ENCODE data around the gene C6orf132. TPM values are rescaled to one million over a fixed set of nuclear protein-coding genes. Genes with fewer than 3 reads are reported as not detected.
A peak's percentile ranks its signal among the peaks of the same experiment; 100 is the strongest.
"Not testable (repeated sequence)": the region's sequence is repeated elsewhere in the genome, so short reads cannot be mapped to it uniquely, and the experiment has no call there.

The C6orf132 gene
- total RNA-seq, 1 donor from 2014 or later = 13.5 TPM

DNA sequence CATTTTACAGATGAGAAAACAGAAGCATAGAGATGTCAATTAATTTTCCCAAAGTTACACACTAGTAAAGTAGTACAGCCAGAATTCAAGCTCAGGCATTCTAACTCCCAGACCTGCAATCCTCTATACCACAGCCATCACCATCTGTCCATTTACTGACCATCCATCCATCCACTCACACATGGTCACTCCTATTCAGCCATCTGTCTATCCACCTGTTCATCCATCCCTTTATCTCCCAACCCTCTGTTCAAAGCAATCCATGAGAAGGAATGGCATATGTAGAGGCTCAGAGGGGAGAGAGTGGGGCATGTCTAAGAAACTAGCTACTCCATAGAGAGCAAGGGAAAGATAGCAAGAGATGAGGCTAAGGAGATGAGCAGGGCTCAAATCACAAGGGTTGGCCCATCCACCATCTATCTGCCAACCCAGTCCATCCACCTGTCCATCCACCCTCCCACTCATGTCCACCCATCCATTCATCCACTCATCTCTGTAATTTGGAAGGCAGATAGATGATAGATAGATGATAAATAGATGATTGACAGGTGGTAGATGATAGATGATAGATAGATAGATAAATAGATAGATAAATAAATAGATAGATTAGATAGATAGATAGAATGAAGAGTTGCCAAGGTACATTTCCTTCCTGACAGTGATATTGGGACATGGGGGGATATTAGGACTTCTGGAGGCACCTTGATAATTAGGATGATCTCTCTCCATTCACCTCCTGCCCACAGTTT is 12.2 kb upstream of the C6orf132 start:
- H3K9me3 ChIP-seq = no peaks in the 10 kb centered on the region
- DNase-seq = no peak

DNA sequence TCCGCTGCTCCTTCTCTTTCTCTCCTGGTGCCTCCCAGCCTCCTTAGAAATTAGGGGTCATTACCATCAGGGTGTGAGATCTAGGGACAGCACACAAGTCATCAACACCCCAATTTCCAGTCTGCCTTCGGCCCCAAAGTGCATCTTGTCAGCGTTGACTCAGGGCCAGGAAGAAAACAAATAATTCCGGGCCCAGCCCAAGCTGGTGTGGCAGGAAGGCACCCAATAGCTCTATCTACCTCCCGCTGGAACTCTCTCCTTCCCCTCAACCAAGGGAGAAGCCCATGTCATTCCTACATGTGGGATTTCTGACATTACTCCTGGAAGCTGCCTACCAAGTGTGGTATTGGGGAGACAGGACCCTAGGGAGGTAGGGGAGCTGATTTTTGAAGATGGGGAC is 11.5 kb upstream of the C6orf132 start:
- no peak overlapping the region for H3K27ac ChIP-seq
- no peaks in the 10 kb centered on the region for H3K4me1 ChIP-seq
- DNase-seq (no peak), ATAC-seq (no peak)
- no peak overlapping the region for H3K4me3 ChIP-seq
- intact Hi-C loops (cut with DNase I) = no loop called here
- H3K9me3 ChIP-seq = no peaks in the 10 kb centered on the region
- H3K36me3 ChIP-seq = no peaks in the 10 kb centered on the region
- H3K27me3 ChIP-seq (ENCODE audit: low read depth) = no peaks in the 10 kb centered on the region
- TF ChIP-seq, protein P1, sequence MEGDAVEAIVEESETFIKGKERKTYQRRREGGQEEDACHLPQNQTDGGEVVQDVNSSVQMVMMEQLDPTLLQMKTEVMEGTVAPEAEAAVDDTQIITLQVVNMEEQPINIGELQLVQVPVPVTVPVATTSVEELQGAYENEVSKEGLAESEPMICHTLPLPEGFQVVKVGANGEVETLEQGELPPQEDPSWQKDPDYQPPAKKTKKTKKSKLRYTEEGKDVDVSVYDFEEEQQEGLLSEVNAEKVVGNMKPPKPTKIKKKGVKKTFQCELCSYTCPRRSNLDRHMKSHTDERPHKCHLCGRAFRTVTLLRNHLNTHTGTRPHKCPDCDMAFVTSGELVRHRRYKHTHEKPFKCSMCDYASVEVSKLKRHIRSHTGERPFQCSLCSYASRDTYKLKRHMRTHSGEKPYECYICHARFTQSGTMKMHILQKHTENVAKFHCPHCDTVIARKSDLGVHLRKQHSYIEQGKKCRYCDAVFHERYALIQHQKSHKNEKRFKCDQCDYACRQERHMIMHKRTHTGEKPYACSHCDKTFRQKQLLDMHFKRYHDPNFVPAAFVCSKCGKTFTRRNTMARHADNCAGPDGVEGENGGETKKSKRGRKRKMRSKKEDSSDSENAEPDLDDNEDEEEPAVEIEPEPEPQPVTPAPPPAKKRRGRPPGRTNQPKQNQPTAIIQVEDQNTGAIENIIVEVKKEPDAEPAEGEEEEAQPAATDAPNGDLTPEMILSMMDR (IDR thresholded peaks at IDR 0.05) = no peak

More for the DNA sequence above, 12.2 kb upstream of the C6orf132 start:
- intact Hi-C loops (cut with DNase I) = no loop called here
- Histone ChIP-seq H3K36me3 (no peaks in the 10 kb centered on the region), H3K27me3 (ENCODE audit: low read depth) (no peaks in the 10 kb centered on the region), H3K4me3 (no peak overlapping the region), H3K27ac (no peak overlapping the region), H3K4me1 (no peaks in the 10 kb centered on the region)
- ATAC-seq = no peak
- TF ChIP-seq, protein P1 (IDR thresholded peaks at IDR 0.05) = no peak

DNA sequence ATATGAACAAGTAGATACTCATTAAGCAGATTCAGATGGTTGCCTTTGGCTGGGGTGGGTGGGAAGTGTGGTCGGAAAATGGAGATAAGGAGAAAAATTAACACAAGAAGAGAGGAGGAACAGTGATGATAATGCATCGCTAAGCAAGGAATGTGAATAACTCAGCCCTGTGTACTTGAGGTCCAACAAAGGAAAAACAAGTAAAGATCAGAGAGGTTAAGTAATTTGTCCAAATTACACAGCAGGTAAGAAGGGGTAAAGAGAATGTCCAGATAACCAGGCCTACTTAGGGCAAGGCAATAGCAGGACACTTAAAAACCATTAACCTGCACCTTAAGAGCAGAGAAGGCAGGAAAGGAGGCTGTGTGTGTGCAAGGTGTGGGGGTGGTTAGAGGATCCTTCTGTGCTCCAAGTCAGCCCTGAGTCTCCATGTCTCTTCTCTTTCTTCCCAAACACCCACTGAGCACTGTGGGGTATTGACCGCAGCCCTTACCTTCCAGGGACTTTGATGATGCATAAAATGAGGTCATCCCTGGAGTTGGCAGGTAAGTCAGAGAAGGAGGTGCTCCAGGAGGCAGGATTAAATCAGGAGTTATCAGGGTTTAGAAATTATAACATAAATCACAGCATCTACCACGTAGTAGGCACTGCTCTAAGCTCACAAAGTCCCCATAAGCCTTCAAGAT is 10.3 kb upstream of the C6orf132 start:
- intact Hi-C loops (cut with DNase I); DNase-seq; H3K27me3 ChIP-seq (ENCODE audit: low read depth); H3K4me1 ChIP-seq; H3K9me3 ChIP-seq; H3K27ac ChIP-seq; H3K4me3 ChIP-seq; H3K36me3 ChIP-seq; ATAC-seq: not testable (repeated sequence)

DNA sequence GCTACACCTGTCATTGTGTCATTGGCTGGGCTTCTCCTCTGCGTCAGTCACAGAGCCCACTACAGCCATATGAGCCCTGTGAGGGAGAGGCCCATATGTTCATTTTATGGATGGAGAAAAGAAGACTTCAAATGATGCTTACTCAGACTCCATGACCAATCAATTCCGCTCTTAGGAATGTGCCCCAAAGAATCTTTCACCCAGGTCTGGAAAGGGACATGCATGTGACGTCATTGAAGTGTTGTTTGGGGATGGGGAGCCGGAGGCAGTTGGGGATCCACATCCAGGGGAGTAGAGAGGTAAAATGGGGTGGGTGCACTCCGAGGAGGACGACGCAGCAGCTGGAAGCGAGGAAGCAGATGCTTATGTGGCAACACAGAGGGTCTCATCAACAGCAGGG is 9.6 kb upstream of the C6orf132 start:
- intact Hi-C loops (cut with DNase I) = no loop called here
- no peak overlapping the region for H3K27ac ChIP-seq
- TF ChIP-seq, protein P1 (IDR thresholded peaks at IDR 0.05) = no peak
- H3K4me3 ChIP-seq = no peak overlapping the region
- H3K36me3 ChIP-seq = no peaks in the 10 kb centered on the region
- ATAC-seq (no peak), DNase-seq (no peak)
- H3K4me1 ChIP-seq = no peaks in the 10 kb centered on the region
- no peaks in the 10 kb centered on the region for H3K27me3 ChIP-seq (ENCODE audit: low read depth)
- H3K9me3 ChIP-seq = no peaks in the 10 kb centered on the region

DNA sequence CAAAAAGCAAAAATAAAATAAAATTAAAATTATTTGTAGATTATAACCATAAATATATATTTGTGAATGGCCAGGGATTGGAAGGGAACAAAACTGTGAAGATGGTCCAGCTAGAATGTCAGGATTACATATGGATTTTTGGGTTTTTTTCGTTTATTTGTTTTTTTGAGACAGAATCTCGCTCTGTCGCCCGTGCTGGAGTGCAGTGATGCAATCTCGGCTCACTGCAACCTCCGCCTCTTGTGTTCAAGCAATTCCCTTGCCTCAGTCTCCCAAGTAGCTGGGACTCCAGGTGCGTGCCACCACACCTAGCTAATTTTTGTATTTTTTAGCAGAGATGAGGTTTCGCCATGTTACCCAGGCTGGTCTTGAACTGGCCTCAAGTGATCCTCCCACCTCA is 7.8 kb upstream of the C6orf132 start:
- Histone ChIP-seq H3K36me3 (no peaks in the 10 kb centered on the region), H3K4me1 (no peaks in the 10 kb centered on the region), H3K27me3 (ENCODE audit: low read depth) (no peaks in the 10 kb centered on the region), H3K27ac (no peak overlapping the region), H3K9me3 (no peaks in the 10 kb centered on the region), H3K4me3 (no peak overlapping the region)
- intact Hi-C loops (cut with DNase I) = no loop called here
- ATAC-seq (no peak), DNase-seq (no peak)
- TF ChIP-seq, protein P1 (IDR thresholded peaks at IDR 0.05) = no peak

DNA sequence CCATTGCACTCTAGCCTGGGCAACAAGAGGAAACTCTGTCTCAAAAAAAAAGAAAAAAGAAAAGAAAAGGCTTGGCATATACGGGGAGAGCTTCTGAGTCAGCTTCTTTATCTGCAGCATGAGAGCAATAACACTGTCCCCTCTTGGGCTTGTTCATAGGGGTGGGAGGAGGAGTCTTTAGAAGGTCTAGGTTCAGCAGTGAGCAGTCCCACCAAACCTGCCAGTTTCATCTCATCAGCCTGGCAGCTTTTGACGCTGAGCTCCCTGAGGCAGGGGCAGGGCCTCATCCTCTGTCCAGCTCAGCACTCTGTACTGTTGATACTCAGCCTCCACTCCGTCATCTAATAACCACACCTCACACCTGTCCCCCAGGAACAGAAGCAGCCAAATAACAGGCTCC is 5.6 kb upstream of the C6orf132 start:
- peaks cover 2% of the 10 kb centered on the region for H3K4me1 ChIP-seq
- DNase-seq (no peak), ATAC-seq (peak in 1 of 2 donors; percentile 13)
- no peak overlapping the region for H3K27ac ChIP-seq
- no peak overlapping the region for H3K4me3 ChIP-seq
- H3K36me3 ChIP-seq = no peaks in the 10 kb centered on the region
- TF ChIP-seq, protein P1 (IDR thresholded peaks at IDR 0.05) = no peak
- H3K9me3 ChIP-seq = no peaks in the 10 kb centered on the region
- intact Hi-C loops (cut with DNase I) = no loop called here
- peaks cover 6% of the 10 kb centered on the region for H3K27me3 ChIP-seq (ENCODE audit: low read depth)

Data from lower lobe of right lung (tissue), 2 donors.